Renal pelvis (tissue), 4 donors: ENCODE measurements around the gene FBXL5. TPM values are rescaled to one million over a fixed set of nuclear protein-coding genes. Genes with fewer than 3 reads are reported as not detected.
A peak's percentile ranks its signal among the peaks of the same experiment; 100 is the strongest.
"Not testable (repeated sequence)": the region's sequence is repeated elsewhere in the genome, so short reads cannot be mapped to it uniquely, and the experiment has no call there.

Experiments used
- DNase-seq: peaks from one replicate; pipeline ENCODE4 v3.0.0-alpha.2; 2013
- polyA plus RNA-seq, 3 donors: library from polyadenylated mRNA; unstranded; fragments of 120-200 nt; gene quantifications; one replicate each; pipeline ENCODE4 v1.2.1, GENCODE V29; 2013; ENCODE audit not compliant: insufficient read length in 3 of 3

FBXL5 gene
- polyA plus RNA-seq, 3 donors: 109 to 116 (median 110) TPM

DNA sequence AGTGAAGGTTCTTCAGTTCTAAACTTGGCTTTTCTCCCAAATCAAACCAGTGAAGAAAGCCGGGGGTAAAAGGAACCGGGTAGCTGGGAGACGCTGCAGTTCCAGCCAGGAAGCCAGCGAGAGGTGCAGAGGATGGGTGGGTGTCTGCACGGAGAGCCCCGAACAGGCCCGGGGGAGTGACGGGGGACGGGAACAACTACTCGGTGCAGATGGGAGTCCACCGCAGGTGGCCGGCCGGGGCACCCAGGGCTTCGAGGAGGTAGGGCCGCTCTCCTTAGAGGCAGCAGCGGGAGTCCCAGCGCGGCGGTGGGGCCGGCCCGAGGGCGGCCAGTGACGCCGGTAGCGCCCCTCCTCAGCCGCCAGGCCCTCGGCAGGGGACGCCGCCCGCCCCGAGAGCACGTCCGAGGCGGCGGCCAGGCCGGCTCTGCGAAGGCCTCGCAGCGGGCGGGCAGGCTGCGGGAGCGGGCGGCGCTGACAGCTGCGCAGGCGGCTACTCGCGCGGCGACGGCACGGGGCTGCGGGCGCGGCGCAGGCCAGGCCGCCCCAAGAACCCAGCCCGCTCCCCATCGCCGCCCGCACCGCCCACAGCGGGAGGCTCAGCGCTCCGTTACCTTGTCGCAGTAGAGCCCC, 449 bp downstream of the FBXL5 start:
- DNase-seq: peak; percentile 45

DNA sequence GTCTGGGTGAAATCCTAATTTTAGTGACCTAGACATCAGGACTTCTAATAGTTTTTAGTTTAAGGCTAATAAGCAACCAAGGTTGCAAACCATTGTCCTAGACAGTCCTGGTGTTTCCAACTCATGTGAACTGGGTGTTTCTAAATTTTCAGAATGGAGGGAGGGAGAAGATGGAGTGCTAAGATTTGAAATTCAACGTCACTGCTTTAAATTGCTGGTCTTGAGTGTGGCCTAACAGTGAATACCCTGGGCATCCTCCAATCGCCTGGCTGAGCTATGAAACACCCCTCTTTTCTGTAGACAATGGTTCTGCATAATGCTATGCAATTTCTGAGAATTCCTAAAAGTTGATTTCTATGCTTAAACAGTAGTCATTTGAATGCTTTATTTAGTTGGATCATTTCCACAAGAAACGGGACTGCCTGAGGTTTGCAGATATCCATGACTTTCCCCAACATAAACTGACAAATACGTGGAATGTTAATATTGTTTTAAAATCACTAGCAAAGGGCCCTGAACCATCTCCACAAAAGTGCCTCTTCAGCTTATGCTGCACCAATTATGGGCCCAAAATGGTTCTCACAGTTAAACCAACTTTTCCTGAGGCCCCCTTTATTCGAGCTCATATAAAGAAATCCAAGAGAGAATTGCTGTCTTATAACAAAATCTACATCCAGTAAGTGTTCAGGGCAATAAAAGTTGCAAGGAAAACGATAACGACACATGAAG, 1.1 kb downstream of the FBXL5 start:
- peak; percentile 19 for DNase-seq

DNA sequence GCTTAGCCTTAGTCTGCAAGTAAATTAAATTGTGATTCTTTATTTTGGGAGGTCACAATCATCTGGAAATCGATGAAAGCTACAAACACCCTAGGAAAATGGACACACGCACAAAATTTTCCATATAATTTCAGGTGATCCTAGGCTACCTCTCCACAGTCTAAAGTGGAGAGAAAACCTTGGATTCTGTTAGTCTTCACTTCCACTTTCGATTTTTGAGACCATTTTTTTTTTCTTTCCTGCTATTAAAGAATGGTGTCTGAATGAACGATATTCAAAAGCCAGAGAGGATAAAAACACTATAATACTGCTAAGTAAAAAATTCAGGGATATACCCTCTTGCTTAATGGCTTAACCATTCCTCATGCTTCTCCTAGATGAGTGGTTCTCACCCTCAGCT, 1.7 kb downstream of the FBXL5 start:
- no peak for DNase-seq

- DNase-seq: no peak
These were observed 2.3 kb downstream of the FBXL5 start for GRCh38 chr4:15652841-15653240.

GRCh38 chr4:15652191-15652590, 3.0 kb downstream of the FBXL5 start:
- DNase-seq: no peak

DNA sequence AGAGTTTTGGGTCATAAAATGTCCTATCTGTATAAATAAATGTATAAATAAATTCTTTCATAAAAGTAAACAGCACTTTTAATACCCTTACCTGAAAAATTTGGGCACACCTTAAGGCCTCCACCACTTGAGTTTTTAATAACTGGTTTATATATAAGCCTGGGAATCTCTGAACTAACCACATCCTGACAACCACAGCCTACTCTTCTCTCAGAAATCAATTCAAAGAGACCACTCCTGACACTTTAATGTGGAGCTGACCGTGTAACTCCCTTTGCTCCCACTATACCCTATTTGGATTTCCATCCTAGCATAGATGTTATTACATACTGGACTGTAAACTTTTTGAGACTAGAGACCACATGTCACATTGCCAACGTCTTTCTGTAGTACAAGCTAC, 3.5 kb downstream of the FBXL5 start:
- no peak for DNase-seq

DNA sequence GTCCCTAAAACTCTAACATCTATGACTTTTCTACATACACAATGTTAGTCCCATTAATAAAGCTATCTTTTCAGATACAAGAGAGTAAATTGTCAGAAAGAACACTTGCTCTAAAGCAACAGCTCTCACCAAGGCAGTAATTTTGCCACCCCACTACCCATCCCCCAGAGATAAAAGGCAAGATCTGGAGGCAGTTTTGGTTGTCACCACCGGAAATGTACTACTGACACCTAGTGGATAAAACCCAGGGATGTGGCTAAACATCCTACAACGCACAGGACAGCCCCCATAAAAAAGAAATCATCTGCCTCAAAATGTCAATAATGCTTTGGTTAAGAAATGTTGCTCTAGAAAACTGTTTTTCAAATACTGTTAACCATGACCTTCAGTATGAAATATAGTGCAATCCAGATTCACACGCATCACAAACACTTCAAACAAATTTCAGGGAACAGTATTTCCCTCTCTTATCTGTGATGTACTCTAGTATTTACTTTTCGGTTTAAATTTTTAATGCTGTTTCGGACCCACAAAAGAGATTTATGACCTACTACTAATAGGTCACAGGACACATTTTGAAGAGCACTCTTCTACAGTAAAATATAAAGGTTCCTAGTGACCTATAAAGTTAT, 5.1 kb downstream of the FBXL5 start:
- DNase-seq: peak; percentile 24

DNA sequence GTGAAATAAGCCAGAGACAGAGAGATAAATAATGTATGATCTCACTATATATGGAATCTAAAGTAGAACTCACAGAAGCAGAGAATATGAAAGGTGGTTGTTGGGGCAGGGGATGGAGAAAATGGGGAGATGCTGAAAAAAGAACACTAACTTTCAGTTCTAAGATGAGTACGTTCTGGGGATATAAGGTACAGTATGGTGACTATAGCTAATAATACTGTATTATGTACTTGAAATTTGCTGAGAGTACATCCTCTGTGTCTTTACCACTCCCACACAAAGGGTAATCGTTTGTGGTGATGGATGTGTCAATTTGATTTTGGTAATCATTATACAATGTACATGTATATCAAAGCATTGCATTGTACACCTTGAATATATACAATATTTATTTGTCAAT, 6.6 kb downstream of the FBXL5 start:
- DNase-seq: no peak

- no peak for DNase-seq
These were observed 16.7 kb downstream of the FBXL5 start for GRCh38 chr4:15638418-15638817.

DNA sequence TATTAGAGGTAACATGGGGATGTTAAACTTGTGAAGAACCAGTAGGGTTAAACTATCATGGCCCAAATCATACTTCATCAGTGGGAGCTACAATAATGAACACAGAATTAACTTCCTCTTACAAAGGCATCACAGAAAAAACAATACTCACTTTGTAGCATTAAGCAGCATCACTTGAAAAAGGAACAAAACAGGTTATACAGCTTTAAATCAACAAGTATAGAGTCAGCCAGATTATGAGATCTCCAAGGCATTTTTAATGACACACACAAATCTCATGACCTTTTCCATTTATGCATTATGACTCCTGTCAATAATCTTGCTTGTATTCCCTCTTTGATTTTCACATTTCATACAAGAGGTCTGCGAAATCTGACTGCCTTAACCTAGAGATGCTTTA, 18.3 kb downstream of the FBXL5 start:
- no peak for DNase-seq

DNA sequence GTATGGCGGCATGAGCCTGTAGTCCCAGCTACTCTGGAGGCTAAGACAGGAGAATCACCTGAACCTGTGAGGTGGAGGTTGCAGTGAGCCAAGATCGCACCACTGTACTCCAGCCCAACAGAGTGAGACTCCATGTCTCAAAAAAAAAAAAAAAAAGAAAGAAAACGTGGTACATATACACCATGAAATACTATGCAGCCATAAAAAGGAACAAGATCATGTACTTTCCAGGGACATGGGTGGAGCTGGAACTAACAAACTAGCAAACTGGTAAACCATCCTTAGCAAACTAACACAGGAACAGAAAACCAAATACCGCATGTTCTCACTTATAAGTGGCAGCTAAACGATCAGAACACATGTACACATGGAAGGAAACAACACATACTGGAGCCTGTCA, 37.8 kb downstream of the FBXL5 start:
- DNase-seq: not testable (repeated sequence)

DNA sequence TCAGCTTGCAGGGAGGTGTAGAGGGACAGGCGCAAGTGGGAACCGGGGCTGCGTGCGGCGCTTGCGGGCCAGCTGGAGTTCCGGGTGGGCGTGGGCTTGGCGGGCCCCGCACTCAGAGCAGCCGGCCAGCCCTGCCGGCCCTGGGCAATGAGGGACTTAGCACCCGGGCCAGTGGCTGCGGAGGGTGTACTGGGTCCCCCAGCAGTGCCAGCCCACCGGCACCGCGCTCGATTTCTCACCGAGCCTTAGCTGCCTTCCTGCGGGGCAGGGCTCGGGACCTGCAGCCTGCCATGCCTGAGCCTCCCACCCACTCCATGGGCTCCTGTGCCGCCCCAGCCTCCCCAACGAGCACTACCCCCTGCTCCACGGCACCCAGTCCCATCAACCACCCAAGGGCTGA, 40.3 kb downstream of the FBXL5 start:
- DNase-seq: not testable (repeated sequence)

DNA sequence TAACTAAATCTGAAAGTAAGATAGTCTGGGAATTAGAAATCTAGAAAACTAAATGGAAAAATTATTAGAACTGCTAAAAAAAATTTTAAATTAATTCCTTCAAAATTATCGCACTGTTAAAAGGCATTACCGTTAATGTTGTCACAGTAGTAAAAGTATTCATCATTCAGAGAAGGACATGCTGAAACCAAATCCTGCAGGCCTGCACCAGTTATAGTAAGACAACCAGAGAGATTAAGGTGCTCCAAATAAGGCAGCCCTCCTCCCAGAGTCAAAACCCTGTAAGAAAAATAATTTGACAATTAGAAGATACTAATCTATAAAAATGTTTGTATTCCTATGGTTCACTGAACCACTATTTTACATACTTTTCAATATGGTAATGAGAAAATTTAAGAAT, 43.0 kb downstream of the FBXL5 start:
- no peak for DNase-seq

GRCh38 chr4:15610855-15611254, 44.3 kb downstream of the FBXL5 start:
- no peak for DNase-seq

GRCh38 chr4:15605537-15605936, 49.6 kb downstream of the FBXL5 start:
- no peak for DNase-seq

- no peak for DNase-seq
These were observed 53.3 kb downstream of the FBXL5 start for GRCh38 chr4:15601862-15602261.

- no peak for DNase-seq
These were observed 55.0 kb downstream of the FBXL5 start for GRCh38 chr4:15600176-15600575.

DNA sequence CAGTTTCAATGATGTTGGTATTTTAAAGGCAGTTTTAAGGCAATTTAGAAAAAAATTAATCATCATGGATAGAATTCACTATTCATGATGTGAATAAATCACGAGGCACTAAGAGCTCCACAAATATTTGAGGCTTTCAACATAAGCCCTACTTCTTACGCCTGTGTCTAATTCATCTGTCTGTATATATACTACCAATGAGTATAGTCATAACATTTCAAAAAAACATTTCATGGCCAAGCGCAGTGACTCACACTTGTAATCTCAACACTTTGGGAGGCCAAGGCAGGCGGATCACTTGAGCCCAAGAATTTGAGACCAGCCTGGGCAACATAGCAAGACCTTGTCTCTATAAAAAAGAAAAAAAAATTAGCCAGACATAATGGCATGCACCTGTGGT, 56.5 kb downstream of the FBXL5 start:
- DNase-seq: no peak

DNA sequence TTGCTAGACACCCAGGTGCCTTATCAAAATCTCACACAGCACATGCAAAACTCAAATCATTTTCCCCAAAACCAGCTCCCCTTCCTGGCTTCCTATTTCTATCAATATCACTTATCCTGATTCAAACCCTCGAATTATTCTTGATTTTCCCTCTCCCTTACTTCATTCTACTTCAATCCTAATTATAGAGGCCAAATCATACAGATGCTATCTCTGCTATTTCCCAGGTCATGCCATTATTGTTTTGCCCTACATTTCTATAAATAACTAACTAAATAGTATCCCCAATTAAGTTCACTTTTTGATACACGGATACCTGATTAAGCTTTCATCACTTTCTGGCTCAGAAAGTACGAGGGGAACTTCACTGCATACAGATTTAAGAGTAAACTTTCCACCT, 62.4 kb downstream of the FBXL5 start:
- no peak for DNase-seq

- DNase-seq: no peak
These were observed 67.5 kb downstream of the FBXL5 start for GRCh38 chr4:15587649-15588048.

- DNase-seq: no peak
These were observed 69.1 kb downstream of the FBXL5 start for GRCh38 chr4:15586066-15586465.

DNA sequence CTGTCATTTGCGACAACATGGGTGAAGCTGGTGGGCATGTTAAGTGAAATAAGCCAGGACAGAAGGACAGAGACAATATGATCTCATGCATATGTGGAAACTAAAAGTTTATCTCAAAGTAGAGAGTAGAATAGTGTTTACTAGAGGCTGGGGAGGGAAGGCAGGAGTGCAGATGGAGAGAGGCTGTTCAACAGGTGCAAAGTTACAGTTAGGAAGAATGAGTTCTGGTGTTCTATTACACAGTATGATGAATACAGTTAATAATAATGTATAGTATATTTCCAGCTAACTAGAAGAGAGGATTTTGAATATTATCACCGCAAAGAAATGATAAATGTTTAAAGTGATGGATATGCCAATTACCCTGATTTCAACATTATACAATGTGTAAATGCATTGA, 69.8 kb downstream of the FBXL5 start:
- no peak for DNase-seq

DNA sequence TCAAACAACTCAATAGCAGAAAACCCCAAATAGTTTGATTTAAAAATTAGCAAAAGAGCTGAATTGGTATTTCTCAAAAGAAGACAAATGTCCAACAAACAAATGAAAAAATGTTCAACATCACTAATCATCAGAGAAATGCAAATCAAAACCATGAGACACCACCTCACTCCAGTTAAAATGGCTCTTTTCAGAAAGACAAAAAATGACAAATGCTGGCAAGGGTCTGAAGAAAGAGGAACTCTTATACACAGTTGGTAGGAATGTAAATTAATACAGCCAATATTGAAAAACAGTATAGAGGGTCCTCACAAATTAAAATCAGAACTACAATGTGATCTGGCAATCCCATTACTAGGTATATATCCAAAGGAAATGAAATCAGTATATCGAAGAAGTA, 70.4 kb downstream of the FBXL5 start:
- no peak for DNase-seq

- no peak for DNase-seq
These were observed 77.6 kb downstream of the FBXL5 start for GRCh38 chr4:15577508-15577907.
